Activated T-helper 1 cell treated with anti-CD3 and anti-CD28 coated beads, Interleukin-12 subunit alpha, Interleukin-12 subunit beta, Interleukin-2, Interleukin-4 antibody, amounts not matched to agents 30 ng/mL and 10 ng/mL and 1 ng/mL, durations not matched to agents 14 hours and 24 hours and 36 hours (primary cell): ENCODE measurements around the gene MED29. TPM values are rescaled to one million over a fixed set of nuclear protein-coding genes. Genes with fewer than 3 reads are reported as not detected.
A peak's percentile ranks its signal among the peaks of the same experiment; 100 is the strongest.

Experiments
- DNase-seq: peaks from one replicate; pipeline ENCODE4 v3.0.0; 2021; ENCODE audit warnings: low spot score
- H3K27ac Mint-ChIP-seq: one replicate; pipeline ENCODE4 v1.8.0; 2021; ENCODE audit warnings: mild to moderate bottlenecking, mixed read lengths
- H3K27me3 Mint-ChIP-seq: one replicate; pipeline ENCODE4 v1.8.0; 2022; ENCODE audit warnings: mild to moderate bottlenecking, moderate library complexity, mixed read lengths; ENCODE audit not compliant: insufficient read depth
- H3K36me3 Mint-ChIP-seq: one replicate; pipeline ENCODE4 v1.8.0; 2021; ENCODE audit warnings: low read depth, mixed read lengths
- H3K4me1 Mint-ChIP-seq: one replicate; pipeline ENCODE4 v1.8.0; 2021; ENCODE audit warnings: low read depth, mixed read lengths
- H3K4me3 Mint-ChIP-seq: one replicate; pipeline ENCODE4 v1.8.0; 2021; ENCODE audit warnings: mild to moderate bottlenecking, moderate library complexity, mixed read lengths
- H3K9me3 Mint-ChIP-seq: one replicate; pipeline ENCODE4 v1.8.0; 2021; ENCODE audit warnings: mixed read lengths
- intact Hi-C: fragments of 100-400 bp; cut with micrococcal nuclease; formaldehyde crosslinking; loops from one replicate; pipeline ENCODE4 v1.15.1; 2024
- total RNA-seq: library from RNA; stranded (reverse); gene quantifications from 2 replicates; pipeline ENCODE4 v1.2.3, GENCODE V29; 2022

MED29 gene
- total RNA-seq, 1 donor from 2014 or later, result 37.5 TPM

GRCh38 chr19:39406656-39407409 is 15.7 kb downstream of the MED29 start, which contains the start of gene ZFP36:
ZFP36 (plus strand) TSS chr19:39406847; CDS start chr19:39406905, 58 bp downstream.
- H3K4me3 Mint-ChIP-seq, result peak within 1 kb of the TSS; percentile 96
- peak; percentile 77 for DNase-seq
- no peaks in the 10 kb centered on the region for H3K27me3 Mint-ChIP-seq
- intact Hi-C loops, result no loop called here
- H3K27ac Mint-ChIP-seq, result peak within 1 kb of the TSS; percentile 94
- peaks cover 13% of the 10 kb centered on the region for H3K36me3 Mint-ChIP-seq
- H3K4me1 Mint-ChIP-seq, result peaks cover 60% of the 10 kb centered on the region
- H3K9me3 Mint-ChIP-seq, result no peaks in the 10 kb centered on the region

- peak overlapping the region; percentile 91 for H3K27ac Mint-ChIP-seq
- no peak for DNase-seq
- no peaks in the 10 kb centered on the region for H3K27me3 Mint-ChIP-seq
- peaks cover 58% of the 10 kb centered on the region for H3K4me1 Mint-ChIP-seq
- intact Hi-C loops, result no loop called here
- H3K36me3 Mint-ChIP-seq, result peaks cover 13% of the 10 kb centered on the region
- no peaks in the 10 kb centered on the region for H3K9me3 Mint-ChIP-seq
- peak overlapping the region; percentile 96 for H3K4me3 Mint-ChIP-seq
These were observed 16.2 kb downstream of the MED29 start for GRCh38 chr19:39407410-39407659.

GRCh38 chr19:39407660-39408391 is 16.6 kb downstream of the MED29 start:
- Mint-ChIP-seq H3K4me3 (peak overlapping the region; percentile 96), H3K9me3 (no peaks in the 10 kb centered on the region), H3K4me1 (peaks cover 53% of the 10 kb centered on the region), H3K27ac (peak overlapping the region; percentile 93), H3K36me3 (peaks cover 13% of the 10 kb centered on the region), H3K27me3 (no peaks in the 10 kb centered on the region)
- DNase-seq, result peak; percentile 71
- intact Hi-C loops, result no loop called here

- Mint-ChIP-seq H3K9me3 (no peaks in the 10 kb centered on the region), H3K4me3 (peak overlapping the region; percentile 96), H3K27me3 (no peaks in the 10 kb centered on the region), H3K27ac (peak overlapping the region; percentile 93), H3K4me1 (peaks cover 52% of the 10 kb centered on the region), H3K36me3 (peaks cover 13% of the 10 kb centered on the region)
- intact Hi-C loops, result no loop called here
- no peak for DNase-seq
These were observed 17.4 kb downstream of the MED29 start for GRCh38 chr19:39408392-39409207.

GRCh38 chr19:39409208-39410016 is 18.2 kb downstream of the MED29 start:
- intact Hi-C loops, result loop anchor here (5.0 kb wide), 1 partner anchor 1853 kb away; the partner anchor contains the start of gene HNRNPUL1
- peak overlapping the region; percentile 92 for H3K27ac Mint-ChIP-seq
- H3K4me3 Mint-ChIP-seq, result peak overlapping the region; percentile 96

GRCh38 chr19:39410017-39410830 is 19.0 kb downstream of the MED29 start:
- H3K36me3 Mint-ChIP-seq, result peaks cover 18% of the 10 kb centered on the region
- H3K4me1 Mint-ChIP-seq, result peaks cover 57% of the 10 kb centered on the region
- peak overlapping the region; percentile 86 for H3K27ac Mint-ChIP-seq
- intact Hi-C loops, result loop anchor here (5.0 kb wide), 1 partner anchor 1852 kb away; the partner anchor contains the start of gene HNRNPUL1
- H3K9me3 Mint-ChIP-seq, result no peaks in the 10 kb centered on the region
- H3K27me3 Mint-ChIP-seq, result no peaks in the 10 kb centered on the region
- H3K4me3 Mint-ChIP-seq, result peak overlapping the region; percentile 96
- DNase-seq, result peak; percentile 64

More at GRCh38 chr19:39409208-39410016, 18.2 kb downstream of the MED29 start:
- DNase-seq, result peak; percentile 72
- Mint-ChIP-seq H3K9me3 (no peaks in the 10 kb centered on the region), H3K4me1 (peaks cover 54% of the 10 kb centered on the region), H3K36me3 (peaks cover 16% of the 10 kb centered on the region), H3K27me3 (no peaks in the 10 kb centered on the region)

- peak overlapping the region; percentile 96 for H3K4me3 Mint-ChIP-seq
- H3K9me3 Mint-ChIP-seq, result no peaks in the 10 kb centered on the region
- DNase-seq, result no peak
- peaks cover 18% of the 10 kb centered on the region for H3K36me3 Mint-ChIP-seq
- no peaks in the 10 kb centered on the region for H3K27me3 Mint-ChIP-seq
- intact Hi-C loops, result loop anchor here (1.0 to 5.0 kb wide), 3 partner anchors 13 to 1852 kb away; partner anchors contain the start of gene HNRNPUL1
- H3K4me1 Mint-ChIP-seq, result peaks cover 52% of the 10 kb centered on the region
- peak overlapping the region; percentile 86 for H3K27ac Mint-ChIP-seq
These were observed 19.6 kb downstream of the MED29 start for GRCh38 chr19:39410831-39411080.

- Mint-ChIP-seq H3K4me3 (peak overlapping the region; percentile 96), H3K36me3 (peaks cover 18% of the 10 kb centered on the region), H3K9me3 (no peaks in the 10 kb centered on the region), H3K4me1 (peaks cover 48% of the 10 kb centered on the region), H3K27ac (peak overlapping the region; percentile 86), H3K27me3 (no peaks in the 10 kb centered on the region)
- intact Hi-C loops, result loop anchor here (1.0 to 5.0 kb wide), 3 partner anchors 14 to 1851 kb away; partner anchors contain the start of gene HNRNPUL1
- no peak for DNase-seq
These were observed 20.1 kb downstream of the MED29 start for GRCh38 chr19:39411081-39411831.

GRCh38 chr19:39411832-39412099 is 20.6 kb downstream of the MED29 start:
- no peaks in the 10 kb centered on the region for H3K9me3 Mint-ChIP-seq
- peak overlapping the region; percentile 86 for H3K27ac Mint-ChIP-seq
- H3K4me1 Mint-ChIP-seq, result peaks cover 46% of the 10 kb centered on the region
- H3K36me3 Mint-ChIP-seq, result peaks cover 18% of the 10 kb centered on the region
- peak; percentile 82 for DNase-seq
- peak overlapping the region; percentile 96 for H3K4me3 Mint-ChIP-seq
- intact Hi-C loops, result loop anchor here (1.0 to 5.0 kb wide), 14 partner anchors 14 to 1851 kb away; partner anchors contain the start of genes EID2, GMFG, HNRNPUL1 and MED29
- no peaks in the 10 kb centered on the region for H3K27me3 Mint-ChIP-seq

GRCh38 chr19:39412100-39412866 is 21.1 kb downstream of the MED29 start, which contains the start of gene PLEKHG2:
PLEKHG2 (plus strand) TSS chr19:39412669; CDS start chr19:39414087, 1,418 bp downstream.
- peaks cover 17% of the 10 kb centered on the region for H3K36me3 Mint-ChIP-seq
- peak within 1 kb of the TSS; percentile 86 for H3K27ac Mint-ChIP-seq

More at GRCh38 chr19:39412100-39412866, 21.1 kb downstream of the MED29 start, which contains the start of gene PLEKHG2:
- Mint-ChIP-seq H3K9me3 (no peaks in the 10 kb centered on the region), H3K27me3 (no peaks in the 10 kb centered on the region), H3K4me3 (peak within 1 kb of the TSS; percentile 96), H3K4me1 (peaks cover 46% of the 10 kb centered on the region)
- peak; percentile 95 for DNase-seq
- intact Hi-C loops, result loop anchor here (1.0 to 5.0 kb wide), 12 partner anchors 18 to 1850 kb away; partner anchors contain the start of genes EID2, GMFG, HNRNPUL1 and MED29
